HPDE6-E6E7 (cell line): ENCODE results near the gene ZBTB2.
"Not testable (repeated sequence)": the region's sequence is repeated elsewhere in the genome, so short reads cannot be mapped to it uniquely, and the experiment has no call there.

Experiments used
- DNase-seq: peaks from one replicate; pipeline ENCODE4 v3.0.0; 2011; ENCODE audit warnings: missing footprints; ENCODE audit errors: extremely low spot score

ZBTB2 gene

DNA sequence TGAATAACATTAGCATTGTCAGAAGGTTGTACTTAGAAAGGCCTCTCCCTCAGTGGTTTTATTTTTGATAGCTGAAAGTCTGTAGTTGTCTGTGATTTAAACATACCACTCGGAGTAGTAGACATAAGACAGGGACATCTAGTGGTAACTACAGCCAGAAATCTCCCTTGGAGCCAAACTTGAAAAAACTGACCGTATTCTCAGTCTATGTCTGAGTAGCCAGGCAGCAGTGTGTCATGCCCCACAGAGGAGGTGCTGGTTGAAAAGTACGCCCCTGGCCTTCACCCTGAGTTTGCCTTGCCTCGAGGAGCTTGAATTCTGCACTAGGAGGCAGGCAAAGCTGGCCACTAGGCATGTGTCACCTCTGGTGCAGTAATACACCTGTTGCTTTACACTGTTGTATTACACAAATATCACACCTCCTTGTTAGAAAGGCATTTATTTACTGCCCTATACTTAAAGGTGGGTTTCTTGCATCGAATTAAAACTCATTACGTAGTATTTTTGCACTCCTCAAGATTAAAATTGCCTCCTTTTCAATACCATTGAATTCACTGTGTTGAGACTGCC is 20.8 kb downstream of the ZBTB2 start:
- DNase-seq = no peak

DNA sequence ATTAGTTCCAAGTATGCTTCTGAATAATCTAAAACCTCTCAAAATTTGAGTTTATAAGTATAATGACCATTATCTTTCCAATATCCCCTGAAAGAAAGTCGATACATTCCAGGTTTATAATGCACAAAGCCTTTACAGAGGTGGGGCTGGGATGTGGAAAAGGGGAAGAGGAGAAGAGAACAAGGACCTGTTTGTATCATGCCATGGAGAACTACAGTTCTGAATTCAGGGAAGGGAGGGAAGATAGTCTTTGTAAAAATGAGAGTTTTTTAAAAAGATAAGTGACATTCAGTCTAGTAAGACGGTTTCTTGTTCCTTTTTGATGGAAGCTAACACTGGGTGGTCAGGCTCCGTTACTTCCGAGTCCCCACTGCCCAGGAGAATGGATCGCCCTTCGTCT is 26.1 kb downstream of the ZBTB2 start:
- no peak for DNase-seq

DNA sequence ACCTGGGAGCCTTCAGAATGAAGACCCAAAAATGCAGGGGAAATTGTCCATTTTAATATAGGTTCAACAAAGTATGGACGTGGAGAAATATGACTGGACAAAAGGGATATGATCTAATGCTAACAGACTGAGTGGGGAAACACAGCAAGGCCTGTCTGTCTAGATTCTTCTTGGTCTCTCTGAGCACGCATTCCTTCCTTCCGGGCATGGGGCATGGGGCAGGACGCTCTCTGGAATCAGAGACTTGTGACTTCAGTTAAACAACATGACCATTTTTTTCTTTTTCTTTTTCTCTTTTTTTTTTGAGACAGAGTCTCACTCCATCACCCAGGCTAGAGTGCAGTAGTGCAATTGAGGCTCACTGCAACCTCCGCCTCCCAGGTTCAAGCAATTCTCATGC is 31.9 kb downstream of the ZBTB2 start:
- no peak for DNase-seq

DNA sequence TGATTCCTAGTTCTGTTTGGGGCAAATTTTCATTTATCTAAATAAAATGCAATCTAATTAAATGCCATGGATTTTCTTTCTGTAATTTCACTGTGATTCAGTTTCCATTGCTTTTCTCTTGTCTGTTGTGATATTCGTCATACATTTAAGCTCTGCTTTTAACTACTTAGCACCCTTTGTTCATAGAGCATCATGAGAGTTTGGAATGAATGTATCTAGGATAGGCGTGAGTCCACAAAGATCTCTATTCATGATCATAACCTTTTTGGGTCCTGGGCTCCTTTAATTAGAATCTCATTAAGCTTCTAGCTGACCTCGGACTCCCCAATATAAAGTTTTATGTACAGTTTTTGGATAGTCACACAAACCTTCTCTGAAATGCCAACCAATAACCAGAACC is 32.9 kb downstream of the ZBTB2 start:
- DNase-seq = no peak

DNA sequence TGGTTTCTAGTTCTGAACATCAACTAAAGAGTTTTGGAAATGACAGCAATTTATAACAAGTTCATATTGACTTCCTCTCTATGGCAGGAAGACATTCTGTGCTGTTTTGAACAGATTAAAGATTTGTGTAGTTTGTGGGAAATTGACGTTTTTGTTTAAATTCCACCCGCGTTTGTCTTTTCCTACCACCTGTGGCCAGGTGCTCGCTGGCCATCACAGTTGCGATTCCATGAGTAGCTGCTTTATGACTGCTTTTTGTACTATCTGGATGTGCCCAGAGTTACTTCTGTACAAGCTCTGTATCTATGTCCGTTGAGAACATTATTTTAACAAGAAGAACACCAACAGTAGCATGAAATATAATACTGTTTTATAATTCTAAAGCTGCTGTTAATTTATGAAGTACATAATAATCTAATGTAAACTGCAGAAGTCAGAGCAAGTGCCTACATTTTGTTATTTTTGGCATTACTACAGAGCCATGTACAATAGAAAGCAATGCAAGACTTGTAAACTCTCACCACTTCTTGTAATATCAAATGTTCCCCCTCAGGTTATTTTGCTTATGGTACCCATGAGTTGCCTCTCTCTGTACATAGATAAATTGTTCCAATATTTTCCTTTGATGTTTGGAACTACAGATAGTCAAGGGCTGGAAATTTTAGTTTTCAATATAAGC is 33.5 kb downstream of the ZBTB2 start:
- DNase-seq = no peak

DNA sequence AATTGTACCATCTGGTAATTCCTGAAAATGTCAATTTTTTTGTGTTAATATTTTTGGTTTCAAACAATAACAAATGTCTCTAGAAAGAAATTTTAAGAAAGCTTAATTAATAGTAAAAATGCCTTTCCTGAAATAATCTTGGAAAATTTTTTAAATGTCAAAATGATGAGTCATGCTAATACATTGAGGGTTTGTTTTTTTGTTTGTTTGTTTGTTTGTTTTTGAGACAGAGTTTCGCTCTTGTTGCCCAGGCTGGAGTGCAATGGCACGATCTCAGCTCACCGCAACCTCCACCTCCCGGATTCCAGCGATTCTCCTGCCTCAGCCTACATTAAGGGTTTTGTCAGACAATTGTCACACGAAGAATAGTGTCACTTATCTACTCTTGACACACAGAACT is 34.4 kb downstream of the ZBTB2 start:
- not testable (repeated sequence) for DNase-seq

DNA sequence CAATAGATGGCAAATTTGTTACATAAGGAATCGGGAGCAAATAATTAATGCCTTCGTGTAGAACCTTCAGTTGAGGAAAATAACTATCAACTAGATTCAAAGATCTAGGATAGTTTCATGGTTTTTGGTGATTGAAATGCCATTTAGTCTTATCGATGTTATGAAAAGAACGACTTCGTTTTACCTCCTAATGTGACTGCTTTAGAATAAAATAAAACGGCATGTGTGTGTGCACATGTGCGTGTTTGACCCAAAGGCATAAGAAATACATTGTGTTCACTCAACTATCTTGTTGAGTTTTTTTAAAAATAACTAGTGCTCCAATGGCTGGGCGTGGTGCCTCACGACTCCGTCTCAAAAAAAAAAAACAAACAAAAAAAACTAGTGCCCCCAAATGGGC is 37.6 kb downstream of the ZBTB2 start:
- no peak for DNase-seq

DNA sequence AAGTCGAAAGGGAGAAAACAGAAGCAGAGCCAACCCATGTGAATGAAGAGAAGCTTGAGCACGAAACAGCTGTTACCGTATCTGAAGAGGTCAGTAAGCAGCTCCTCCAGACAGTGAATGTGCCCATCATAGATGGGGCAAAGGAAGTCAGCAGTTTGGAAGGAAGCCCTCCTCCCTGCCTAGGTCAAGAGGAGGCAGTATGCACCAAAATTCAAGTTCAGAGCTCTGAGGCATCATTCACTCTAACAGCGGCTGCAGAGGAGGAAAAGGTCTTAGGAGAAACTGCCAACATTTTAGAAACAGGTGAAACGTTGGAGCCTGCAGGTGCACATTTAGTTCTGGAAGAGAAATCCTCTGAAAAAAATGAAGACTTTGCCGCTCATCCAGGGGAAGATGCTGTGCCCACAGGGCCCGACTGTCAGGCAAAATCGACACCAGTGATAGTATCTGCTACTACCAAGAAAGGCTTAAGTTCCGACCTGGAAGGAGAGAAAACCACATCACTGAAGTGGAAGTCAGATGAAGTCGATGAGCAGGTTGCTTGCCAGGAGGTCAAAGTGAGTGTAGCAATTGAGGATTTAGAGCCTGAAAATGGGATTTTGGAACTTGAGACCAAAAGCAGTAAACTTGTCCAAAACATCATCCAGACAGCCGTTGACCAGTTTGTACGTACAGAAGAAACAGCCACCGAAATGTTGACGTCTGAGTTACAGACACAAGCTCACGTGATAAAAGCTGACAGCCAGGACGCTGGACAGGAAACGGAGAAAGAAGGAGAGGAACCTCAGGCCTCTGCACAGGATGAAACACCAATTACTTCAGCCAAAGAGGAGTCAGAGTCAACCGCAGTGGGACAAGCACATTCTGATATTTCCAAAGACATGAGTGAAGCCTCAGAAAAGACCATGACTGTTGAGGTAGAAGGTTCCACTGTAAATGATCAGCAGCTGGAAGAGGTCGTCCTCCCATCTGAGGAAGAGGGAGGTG is 38.7 kb downstream of the ZBTB2 start:
- DNase-seq = no peak

DNA sequence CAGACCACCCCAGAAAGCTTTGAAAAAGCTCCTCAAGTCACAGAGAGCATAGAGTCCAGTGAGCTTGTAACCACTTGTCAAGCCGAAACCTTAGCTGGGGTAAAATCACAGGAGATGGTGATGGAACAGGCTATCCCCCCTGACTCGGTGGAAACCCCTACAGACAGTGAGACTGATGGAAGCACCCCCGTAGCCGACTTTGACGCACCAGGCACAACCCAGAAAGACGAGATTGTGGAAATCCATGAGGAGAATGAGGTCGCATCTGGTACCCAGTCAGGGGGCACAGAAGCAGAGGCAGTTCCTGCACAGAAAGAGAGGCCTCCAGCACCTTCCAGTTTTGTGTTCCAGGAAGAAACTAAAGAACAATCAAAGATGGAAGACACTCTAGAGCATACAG is 39.6 kb downstream of the ZBTB2 start:
- no peak for DNase-seq

DNA sequence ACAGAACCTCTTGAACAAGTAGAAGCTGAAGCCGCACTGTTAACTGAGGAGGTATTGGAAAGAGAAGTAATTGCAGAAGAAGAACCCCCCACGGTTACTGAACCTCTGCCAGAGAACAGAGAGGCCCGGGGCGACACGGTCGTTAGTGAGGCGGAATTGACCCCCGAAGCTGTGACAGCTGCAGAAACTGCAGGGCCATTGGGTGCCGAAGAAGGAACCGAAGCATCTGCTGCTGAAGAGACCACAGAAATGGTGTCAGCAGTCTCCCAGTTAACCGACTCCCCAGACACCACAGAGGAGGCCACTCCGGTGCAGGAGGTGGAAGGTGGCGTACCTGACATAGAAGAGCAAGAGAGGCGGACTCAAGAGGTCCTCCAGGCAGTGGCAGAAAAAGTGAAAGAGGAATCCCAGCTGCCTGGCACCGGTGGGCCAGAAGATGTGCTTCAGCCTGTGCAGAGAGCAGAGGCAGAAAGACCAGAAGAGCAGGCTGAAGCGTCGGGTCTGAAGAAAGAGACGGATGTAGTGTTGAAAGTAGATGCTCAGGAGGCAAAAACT is 40.1 kb downstream of the ZBTB2 start:
- DNase-seq = no peak

DNA sequence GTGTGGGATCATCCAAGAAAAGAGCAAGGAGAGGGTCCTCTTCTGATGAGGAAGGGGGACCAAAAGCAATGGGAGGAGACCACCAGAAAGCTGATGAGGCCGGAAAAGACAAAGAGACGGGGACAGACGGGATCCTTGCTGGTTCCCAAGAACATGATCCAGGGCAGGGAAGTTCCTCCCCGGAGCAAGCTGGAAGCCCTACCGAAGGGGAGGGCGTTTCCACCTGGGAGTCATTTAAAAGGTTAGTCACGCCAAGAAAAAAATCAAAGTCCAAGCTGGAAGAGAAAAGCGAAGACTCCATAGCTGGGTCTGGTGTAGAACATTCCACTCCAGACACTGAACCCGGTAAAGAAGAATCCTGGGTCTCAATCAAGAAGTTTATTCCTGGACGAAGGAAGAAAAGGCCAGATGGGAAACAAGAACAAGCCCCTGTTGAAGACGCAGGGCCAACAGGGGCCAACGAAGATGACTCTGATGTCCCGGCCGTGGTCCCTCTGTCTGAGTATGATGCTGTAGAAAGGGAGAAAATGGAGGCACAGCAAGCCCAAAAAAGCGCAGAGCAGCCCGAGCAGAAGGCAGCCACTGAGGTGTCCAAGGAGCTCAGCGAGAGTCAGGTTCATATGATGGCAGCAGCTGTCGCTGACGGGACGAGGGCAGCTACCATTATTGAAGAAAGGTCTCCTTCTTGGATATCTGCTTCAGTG is 40.8 kb downstream of the ZBTB2 start:
- no peak for DNase-seq

DNA sequence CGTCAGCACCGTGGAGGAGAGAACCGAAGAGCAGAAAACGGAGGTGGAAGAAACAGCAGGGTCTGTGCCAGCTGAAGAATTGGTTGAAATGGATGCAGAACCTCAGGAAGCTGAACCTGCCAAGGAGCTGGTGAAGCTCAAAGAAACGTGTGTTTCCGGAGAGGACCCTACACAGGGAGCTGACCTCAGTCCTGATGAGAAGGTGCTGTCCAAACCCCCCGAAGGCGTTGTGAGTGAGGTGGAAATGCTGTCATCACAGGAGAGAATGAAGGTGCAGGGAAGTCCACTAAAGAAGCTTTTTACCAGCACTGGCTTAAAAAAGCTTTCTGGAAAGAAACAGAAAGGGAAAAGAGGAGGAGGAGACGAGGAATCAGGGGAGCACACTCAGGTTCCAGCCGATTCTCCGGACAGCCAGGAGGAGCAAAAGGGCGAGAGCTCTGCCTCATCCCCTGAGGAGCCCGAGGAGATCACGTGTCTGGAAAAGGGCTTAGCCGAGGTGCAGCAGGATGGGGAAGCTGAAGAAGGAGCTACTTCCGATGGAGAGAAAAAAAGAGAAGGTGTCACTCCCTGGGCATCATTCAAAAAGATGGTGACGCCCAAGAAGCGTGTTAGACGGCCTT is 41.6 kb downstream of the ZBTB2 start:
- no peak for DNase-seq

DNA sequence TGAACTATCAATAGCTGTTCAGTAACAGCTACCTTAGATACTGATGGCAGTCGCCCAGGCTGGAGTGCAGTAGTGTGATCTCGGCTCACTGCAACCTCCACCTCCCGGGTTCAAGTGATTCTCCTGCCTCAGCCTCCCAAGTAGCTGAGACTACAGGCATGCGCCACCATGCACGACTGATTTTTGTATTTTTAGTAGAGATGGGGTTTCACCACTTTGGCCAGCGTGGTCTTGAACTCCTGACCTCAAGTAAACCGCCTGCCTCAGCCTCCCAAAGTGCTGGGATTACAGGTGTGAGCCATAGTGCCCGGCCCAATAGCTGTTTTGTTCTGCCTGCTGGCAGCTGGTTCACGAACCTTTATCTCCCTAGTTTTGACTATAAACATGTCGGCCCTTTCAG is 48.6 kb downstream of the ZBTB2 start:
- not testable (repeated sequence) for DNase-seq

DNA sequence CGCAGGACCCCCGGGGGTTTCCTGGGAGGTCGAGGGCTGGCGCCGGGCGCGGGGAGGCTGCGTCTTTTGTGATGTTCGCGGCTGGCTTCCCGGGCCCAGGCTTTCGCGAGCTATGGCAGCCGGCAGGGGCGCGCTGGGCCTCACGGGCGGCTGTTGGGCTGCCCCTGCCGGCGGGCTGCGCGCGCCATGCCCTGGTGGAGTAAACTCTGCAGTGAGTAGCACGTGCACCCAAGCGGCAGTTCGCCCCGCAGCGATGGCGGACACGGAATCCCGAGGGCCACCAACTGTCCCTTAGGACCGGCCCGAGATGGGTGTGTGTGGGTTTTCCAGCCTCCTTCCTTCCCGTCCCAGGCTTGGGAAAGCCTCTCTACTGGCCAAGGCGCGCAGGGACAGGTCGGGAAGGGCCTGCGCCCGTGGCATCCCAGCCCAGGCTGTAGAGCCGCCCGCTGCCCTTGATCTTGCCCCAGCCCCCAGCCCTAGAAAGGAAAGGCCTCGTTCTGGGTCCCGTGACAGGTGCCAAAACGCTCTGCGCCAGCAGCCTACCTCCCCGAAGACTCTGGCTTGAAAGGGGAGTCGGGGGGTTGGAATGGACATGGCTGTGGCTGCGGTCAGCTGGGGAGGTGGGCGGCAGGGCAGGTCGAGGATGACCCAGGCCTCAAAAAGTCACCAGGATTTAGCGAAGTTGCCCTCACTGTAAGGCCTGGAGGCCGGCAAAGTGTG is 49.7 kb downstream of the ZBTB2 start:
- no peak for DNase-seq

DNA sequence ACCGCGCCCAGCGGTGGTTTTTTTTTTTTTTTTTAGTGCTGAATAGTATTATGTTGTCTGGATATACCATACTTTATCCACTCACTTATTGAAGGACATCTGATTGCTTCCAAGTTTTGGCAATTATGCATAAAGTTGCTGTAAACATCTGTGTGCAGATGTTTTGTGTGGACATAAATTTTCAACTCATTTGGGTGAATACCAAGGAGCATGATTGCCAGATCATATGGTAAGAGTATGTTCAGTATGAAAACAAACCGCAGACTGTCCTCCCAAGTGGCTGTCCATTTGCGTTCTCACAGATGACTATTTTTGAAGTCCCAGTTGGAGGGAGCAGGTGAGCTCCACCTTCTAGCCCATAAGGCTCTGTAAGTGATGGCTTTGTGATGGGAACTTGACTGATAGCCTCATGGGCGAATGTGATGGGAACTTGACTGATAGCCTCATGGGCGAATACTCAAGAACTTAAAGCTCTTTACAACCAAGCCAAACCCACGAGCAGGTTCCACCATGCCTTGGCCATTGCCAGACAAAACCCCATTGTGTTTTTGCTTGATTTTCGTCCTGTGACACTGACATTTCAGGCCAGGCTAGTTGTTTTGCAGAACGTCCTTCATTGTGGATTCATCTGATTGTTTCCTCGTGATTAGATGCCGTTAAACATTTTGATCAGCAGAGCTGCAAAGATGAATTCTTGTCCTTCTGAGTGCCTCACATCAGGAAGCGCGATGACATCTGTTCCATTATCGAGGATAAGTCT is 51.0 kb downstream of the ZBTB2 start:
- no peak for DNase-seq

DNA sequence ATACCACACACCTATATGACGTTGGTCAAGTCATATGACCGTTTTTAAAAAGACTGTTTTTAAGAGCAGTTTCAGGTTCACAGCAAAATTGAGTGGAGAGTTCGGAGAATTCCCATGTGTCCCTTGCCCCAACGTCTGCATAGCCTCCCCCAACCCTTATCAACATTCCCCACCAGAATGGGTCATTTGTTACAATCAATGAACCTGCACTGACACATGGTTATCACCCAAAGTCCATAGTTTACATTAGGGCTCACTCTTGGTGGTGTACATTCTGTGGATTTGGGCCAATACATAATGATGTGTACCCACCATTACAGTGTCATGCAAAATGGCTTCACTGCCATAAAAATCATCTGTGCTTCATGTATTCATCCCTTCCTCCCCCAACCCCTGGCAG is 52.0 kb downstream of the ZBTB2 start:
- no peak for DNase-seq

DNA sequence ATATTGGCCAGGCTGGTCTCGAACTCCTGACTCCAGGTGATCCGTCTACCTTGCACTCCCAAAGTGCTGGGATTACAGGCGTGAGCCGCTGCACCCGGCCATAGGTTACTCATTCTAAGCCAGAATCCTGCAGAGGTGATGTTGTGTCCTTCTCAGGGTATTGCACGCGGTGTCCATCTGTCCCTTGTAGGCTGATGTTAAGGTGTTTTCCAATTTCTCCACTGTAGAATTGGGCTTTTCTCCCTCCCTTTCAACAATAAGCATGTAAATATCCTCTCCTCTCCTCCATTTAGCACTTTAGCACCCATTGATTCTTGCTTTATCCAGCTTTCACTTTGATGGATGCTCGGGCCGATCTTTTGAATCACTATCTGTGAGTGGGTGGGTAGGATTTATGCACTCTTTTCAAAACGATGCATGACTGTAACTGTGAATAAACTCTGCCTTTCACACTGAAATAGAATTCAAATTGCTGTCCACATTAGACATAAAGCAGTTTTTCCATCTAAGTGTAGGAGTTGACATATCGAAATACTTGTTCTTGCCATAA is 52.6 kb downstream of the ZBTB2 start:
- DNase-seq = no peak

DNA sequence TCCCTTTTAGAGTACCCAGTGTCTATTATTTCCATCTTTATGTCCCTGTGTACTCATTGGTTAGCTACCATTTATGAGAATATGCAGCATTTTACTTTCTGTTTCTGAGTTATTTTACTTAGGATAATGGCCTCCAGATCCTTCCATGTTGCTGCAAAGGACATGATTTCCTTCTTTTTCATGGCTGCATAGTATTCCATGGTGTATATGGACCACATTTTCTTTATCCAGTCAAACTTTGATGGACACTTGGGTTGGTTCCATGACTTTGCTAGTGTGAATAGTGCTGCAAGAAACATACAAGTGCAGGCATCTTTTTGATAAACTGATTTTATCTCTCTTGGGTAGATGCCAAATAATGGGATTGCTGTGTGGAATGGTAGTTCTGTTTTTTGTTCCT is 55.4 kb downstream of the ZBTB2 start:
- no peak for DNase-seq

DNA sequence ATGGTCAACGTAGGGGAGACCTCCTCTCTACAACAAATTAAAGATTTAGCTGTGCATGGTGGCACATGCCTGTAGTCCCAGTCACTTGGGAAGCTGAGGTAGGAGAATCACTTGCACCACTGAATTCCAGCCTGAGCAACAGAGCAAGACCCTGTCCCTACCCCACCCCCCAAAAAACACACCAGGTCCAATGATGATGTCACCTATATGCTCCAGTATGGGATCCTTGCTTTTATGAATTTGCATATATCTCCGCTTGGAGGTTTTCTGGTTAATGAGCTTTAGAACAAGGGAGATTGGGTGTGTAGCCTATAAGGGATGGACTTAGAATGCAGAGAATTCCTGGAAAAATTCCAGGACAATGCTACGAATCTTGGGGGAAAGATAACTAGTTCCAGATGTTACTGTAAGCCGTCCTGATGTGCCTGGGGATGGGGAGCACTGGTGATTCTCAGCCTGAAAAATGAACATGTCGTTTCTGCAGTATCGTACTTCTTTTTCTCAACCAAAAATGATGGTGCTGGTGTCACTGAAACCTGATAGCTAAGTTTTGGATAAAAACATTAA is 61.1 kb downstream of the ZBTB2 start:
- DNase-seq = no peak
